K562 (cell line): ENCODE results near the gene SCAMP5. TPM values are rescaled to one million over a fixed set of nuclear protein-coding genes. Genes with fewer than 3 reads are reported as not detected.

ENCODE experiments used
- BMI1 ChIP-seq: fragments of 150-350 bp; IDR thresholded peaks from 2 replicates; pipeline ENCODE4 v1.6.1; 2014; ENCODE audit warnings: low read length
- COPS2 ChIP-seq: fragments of 450-650 bp; conservative IDR thresholded peaks from 2 replicates; pipeline ENCODE4 v1.6.1; 2016; ENCODE audit warnings: mild to moderate bottlenecking, moderate library complexity
- EP400 ChIP-seq: fragments of 450-650 bp; IDR thresholded peaks from 2 replicates; pipeline ENCODE4 v1.6.1; 2017; ENCODE audit warnings: antibody characterized with exemption, mild to moderate bottlenecking, moderate library complexity
- EWSR1 ChIP-seq: fragments of 450-650 bp; IDR thresholded peaks from 2 replicates; pipeline ENCODE4 v1.6.1; 2018; ENCODE audit warnings: borderline replicate concordance, mild to moderate bottlenecking, low read depth, moderate library complexity; ENCODE audit not compliant: partially characterized antibody
- GATA2 ChIP-seq: sonication (generic); formaldehyde crosslinking; IDR thresholded peaks from 2 replicates; pipeline ENCODE4 v1.4.0; 2020; ENCODE audit warnings: mild to moderate bottlenecking, missing genetic modification reagents
- HDAC3 ChIP-seq: fragments of 450-650 bp; IDR thresholded peaks from 2 replicates; pipeline ENCODE4 v1.6.1; 2018; ENCODE audit warnings: borderline replicate concordance, mild to moderate bottlenecking, moderate library complexity; ENCODE audit not compliant: partially characterized antibody
- HLTF ChIP-seq: fragments of 450-650 bp; IDR thresholded peaks from 2 replicates; pipeline ENCODE4 v1.6.1; 2016
- JUNB ChIP-seq: fragments of 450-650 bp; formaldehyde crosslinking; conservative IDR thresholded peaks from 2 replicates; pipeline ENCODE4 v1.4.0; 2020; ENCODE audit warnings: mild to moderate bottlenecking
- KLF16 ChIP-seq: IDR thresholded peaks from 2 replicates; pipeline ENCODE4 v1.6.1; 2016; ENCODE audit warnings: antibody characterized with exemption
- NBN ChIP-seq: fragments of 450-650 bp; IDR thresholded peaks from 2 replicates; pipeline ENCODE4 v1.6.1; 2016; ENCODE audit warnings: low read depth, mild to moderate bottlenecking
- NEUROD1 ChIP-seq: fragments of 150-350 bp; IDR thresholded peaks from 2 replicates; pipeline ENCODE4 v1.6.1; 2014; ENCODE audit warnings: borderline replicate concordance, low read length, low read depth; ENCODE audit not compliant: partially characterized antibody
- NFIX ChIP-seq: fragments of 250-450 bp; sonication (Bioruptor Pico); IDR thresholded peaks from 2 replicates; pipeline ENCODE4 v1.4.0; 2020; ENCODE audit warnings: low read depth, mild to moderate bottlenecking, moderate library complexity
- NR2F6 ChIP-seq: fragments of 450-650 bp; formaldehyde crosslinking; IDR thresholded peaks from 2 replicates; pipeline ENCODE4 v1.4.0; 2020; ENCODE audit warnings: mild to moderate bottlenecking
- RBM15 ChIP-seq: fragments of 200-400 bp; formaldehyde crosslinking; IDR thresholded peaks from 2 replicates; pipeline ENCODE4 v1.6.1; 2018; ENCODE audit warnings: mild to moderate bottlenecking, low read length, moderate library complexity; ENCODE audit not compliant: insufficient read depth
- RBM22 ChIP-seq: fragments of 200-400 bp; formaldehyde crosslinking; IDR thresholded peaks from 2 replicates; pipeline ENCODE4 v1.6.1; 2018; ENCODE audit warnings: low read length, low read depth; ENCODE audit not compliant: poor library complexity, severe bottlenecking
- RBM34 ChIP-seq: fragments of 200-400 bp; formaldehyde crosslinking; IDR thresholded peaks from 2 replicates; pipeline ENCODE4 v1.6.1; 2018; ENCODE audit warnings: low read length, borderline replicate concordance; ENCODE audit not compliant: insufficient read depth
- RCOR1 ChIP-seq, 2 experiments: IDR thresholded peaks; 2 replicates each; pipeline ENCODE4 v1.6.1; 2012; ENCODE audit warnings: low read depth in 2 of 2, low read length in 2 of 2, borderline replicate concordance in 1 of 2, improper control_type of control experiment in 1 of 2
- STAT5A ChIP-seq: IDR thresholded peaks from 2 replicates; pipeline ENCODE4 v1.6.1; 2012; ENCODE audit warnings: low read length, inconsistent platforms, borderline replicate concordance
- THAP12 ChIP-seq: fragments of 250-450 bp; sonication (Bioruptor Pico); IDR thresholded peaks from 2 replicates; pipeline ENCODE4 v1.9.0; 2021; ENCODE audit warnings: mild to moderate bottlenecking, inconsistent platforms
- TRIM24 ChIP-seq, 2 experiments: fragments of 450-650 bp; IDR thresholded peaks; 2 replicates each; pipeline ENCODE4 v1.6.1; 2016
- ZBTB17 ChIP-seq: fragments of 450-650 bp; formaldehyde crosslinking; IDR thresholded peaks from 2 replicates; pipeline ENCODE4 v1.4.0; 2020; ENCODE audit warnings: mild to moderate bottlenecking
- ZEB2 ChIP-seq: fragments of 450-650 bp; IDR thresholded peaks from 2 replicates; pipeline ENCODE4 v1.6.1; 2016
- ZNF24 ChIP-seq: fragments of 450-650 bp; IDR thresholded peaks from 2 replicates; pipeline ENCODE4 v1.6.1; 2016
- ZNF324 ChIP-seq: fragments of 250-450 bp; sonication (Bioruptor Pico); IDR thresholded peaks from 2 replicates; pipeline ENCODE4 v1.4.0; 2020; ENCODE audit warnings: mild to moderate bottlenecking
- ZNF695 ChIP-seq: fragments of 450-650 bp; formaldehyde crosslinking; IDR thresholded peaks from 2 replicates; pipeline ENCODE4 v1.4.0; 2020; ENCODE audit warnings: mild to moderate bottlenecking, moderate library complexity
- polyA plus RNA-seq, 8 experiments: library from polyadenylated mRNA; depleted of rRNA in 4 of 8; stranded (reverse) in 5 of 8; unstranded in 3 of 8; fragments of >200 nt; fragmentation: Nextera tagmentation in 2 of 8; fragmentation: Illumina TruSeq in 1 of 8; extraction: Ambion mirVana in 2 of 8; extraction: Trizol in 1 of 8; gene quantifications; 2 replicates each; pipeline versions ENCODE4 v1.2.1 to v1.2.3, GENCODE V29; 2011 to 2014; ENCODE audit warnings: inconsistent platforms in 1 of 8, missing spikeins in 1 of 8
- total RNA-seq, 7 experiments: library from RNA; depleted of rRNA in 6 of 7; stranded (reverse); fragments of >200 nt in 6 of 7; fragmentation: Illumina TruSeq in 2 of 7; extraction: Trizol in 2 of 7; gene quantifications; 2 replicates each; pipeline versions ENCODE4 v1.2.1 to v1.2.3, GENCODE V29; 2011 to 2021; ENCODE audit warnings: low replicate concordance in 1 of 7
- TF ChIP-seq, protein P1 (sequence below), 2 experiments: fragments of 450-650 bp in 1 of 2; IDR thresholded peaks; 2 replicates each; pipeline ENCODE4 v1.6.1; 2011 to 2017; ENCODE audit warnings: low read depth in 2 of 2, antibody characterized with exemption in 1 of 2, borderline replicate concordance in 1 of 2, low read length in 1 of 2, mild to moderate bottlenecking in 1 of 2, mixed read lengths in 1 of 2; ENCODE audit not compliant: control insufficient read depth in 1 of 2

SCAMP5 gene
- total and polyA plus RNA-seq, 9 of the 15 experiments (the other 6 are each of a cell fraction or from before 2014, with no cell fraction given), result 0.09 to 0.29 (median 0.19) TPM; not detected in 5

DNA sequence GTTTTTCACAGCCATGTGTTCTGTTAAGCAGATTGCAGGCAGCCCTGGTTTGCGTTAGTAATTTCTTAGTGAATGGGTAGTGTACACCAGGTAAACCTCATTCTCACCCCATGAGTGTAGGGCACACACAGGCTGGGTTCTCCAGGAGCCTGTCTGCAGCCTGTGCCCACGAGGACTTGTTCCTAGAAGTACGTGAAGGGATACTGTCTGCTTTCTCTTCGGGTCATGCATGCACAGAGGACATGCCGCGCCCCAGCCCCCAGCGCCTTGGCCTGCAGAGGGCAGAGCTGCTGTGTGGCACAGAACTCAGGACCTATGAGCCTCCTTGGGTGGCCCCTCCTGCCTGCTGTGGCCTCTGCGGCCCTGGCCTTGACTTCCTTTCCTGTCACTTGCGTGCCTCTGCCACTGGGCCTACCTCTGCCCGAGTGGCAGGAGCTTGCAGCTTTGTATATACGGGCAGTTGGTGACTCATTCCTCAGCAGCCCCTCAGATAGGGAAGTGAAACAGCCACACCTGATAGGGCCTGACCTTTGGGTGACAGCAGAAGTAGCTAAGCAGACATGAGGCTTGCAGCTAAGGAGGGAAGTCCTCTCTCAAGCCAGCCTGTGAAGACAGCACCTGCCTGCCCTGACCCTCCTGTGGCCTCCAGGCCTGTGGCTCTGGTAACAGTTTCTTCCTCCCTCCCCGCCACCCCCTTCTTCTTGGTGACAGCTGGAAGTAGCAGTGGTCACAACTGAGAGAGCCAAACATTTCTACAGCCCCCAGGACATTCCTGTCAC is 47.6 kb downstream of the SCAMP5 start (continued):
- TF ChIP-seq NFIX (CRISPR knock-in tag), result no peak
- TF ChIP-seq NBN, result no peak
- TF ChIP-seq ZBTB17 (CRISPR knock-in tag), result no peak
- peak; percentile 62; the same call in 1 of the 2 replicates for TF ChIP-seq JUNB (CRISPR knock-in tag)
- no peak for TF ChIP-seq EWSR1
- no peak for TF ChIP-seq ZNF324
- TF ChIP-seq NEUROD1, result no peak
- TF ChIP-seq BMI1, result no peak
- TF ChIP-seq RBM22, result no peak
- no peak for TF ChIP-seq STAT5A
- no peak for TF ChIP-seq KLF16
- no peak for TF ChIP-seq COPS2
- TF ChIP-seq ZNF695, result no peak
- no peak for TF ChIP-seq GATA2 (CRISPR knock-in tag)
- TF ChIP-seq NR2F6, result no peak
- 0 out of 4 replicates have a peak, but pooled peaks of 1 of the 2 experiments have one; percentile 25 for TF ChIP-seq RCOR1 (IDR thresholded peaks at IDR 0.05; ENCODE audit: borderline replicate concordance in 1 of 2, low read depth in 2 of 2, low read length in 2 of 2)
- no peak for TF ChIP-seq HLTF
- no peak for TF ChIP-seq THAP12 (CRISPR knock-in tag)
- no peak for TF ChIP-seq EP400
- TF ChIP-seq TRIM24 (IDR thresholded peaks at IDR 0.05), result 0 out of 4 replicates have a peak, but pooled peaks of 1 of the 2 experiments have one; percentile 7
- no peak for TF ChIP-seq HDAC3
- TF ChIP-seq ZEB2, result peak; percentile 76; the same call in 1 of the 2 replicates
- TF ChIP-seq, protein P1, sequence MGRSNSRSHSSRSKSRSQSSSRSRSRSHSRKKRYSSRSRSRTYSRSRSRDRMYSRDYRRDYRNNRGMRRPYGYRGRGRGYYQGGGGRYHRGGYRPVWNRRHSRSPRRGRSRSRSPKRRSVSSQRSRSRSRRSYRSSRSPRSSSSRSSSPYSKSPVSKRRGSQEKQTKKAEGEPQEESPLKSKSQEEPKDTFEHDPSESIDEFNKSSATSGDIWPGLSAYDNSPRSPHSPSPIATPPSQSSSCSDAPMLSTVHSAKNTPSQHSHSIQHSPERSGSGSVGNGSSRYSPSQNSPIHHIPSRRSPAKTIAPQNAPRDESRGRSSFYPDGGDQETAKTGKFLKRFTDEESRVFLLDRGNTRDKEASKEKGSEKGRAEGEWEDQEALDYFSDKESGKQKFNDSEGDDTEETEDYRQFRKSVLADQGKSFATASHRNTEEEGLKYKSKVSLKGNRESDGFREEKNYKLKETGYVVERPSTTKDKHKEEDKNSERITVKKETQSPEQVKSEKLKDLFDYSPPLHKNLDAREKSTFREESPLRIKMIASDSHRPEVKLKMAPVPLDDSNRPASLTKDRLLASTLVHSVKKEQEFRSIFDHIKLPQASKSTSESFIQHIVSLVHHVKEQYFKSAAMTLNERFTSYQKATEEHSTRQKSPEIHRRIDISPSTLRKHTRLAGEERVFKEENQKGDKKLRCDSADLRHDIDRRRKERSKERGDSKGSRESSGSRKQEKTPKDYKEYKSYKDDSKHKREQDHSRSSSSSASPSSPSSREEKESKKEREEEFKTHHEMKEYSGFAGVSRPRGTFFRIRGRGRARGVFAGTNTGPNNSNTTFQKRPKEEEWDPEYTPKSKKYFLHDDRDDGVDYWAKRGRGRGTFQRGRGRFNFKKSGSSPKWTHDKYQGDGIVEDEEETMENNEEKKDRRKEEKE (IDR thresholded peaks at IDR 0.05; ENCODE audit: borderline replicate concordance in 1 of 2, control insufficient read depth in 1 of 2, low read depth in 2 of 2, low read length in 1 of 2), result no peak
- no peak for TF ChIP-seq RBM15
- TF ChIP-seq RBM34, result no peak
- no peak for TF ChIP-seq ZNF24
